HG03025 (cell line): ENCODE measurements around the gene EEFSEC.

Source experiments
- ATAC-seq: cut with Tn5 transposase; IDR thresholded peaks from one replicate; pipeline ENCODE4 v1.9.1; 2021; ENCODE audit warnings: mild to moderate bottlenecking, moderate library complexity; ENCODE audit not compliant: unreplicated experiment, low FRiP score

The EEFSEC gene

GRCh38 chr3:128402998-128403397, 249.7 kb downstream of the EEFSEC start:
- no peak for ATAC-seq

- no peak for ATAC-seq
Measured at GRCh38 chr3:128404276-128405068, 251.2 kb downstream of the EEFSEC start.

- no peak for ATAC-seq
Measured at GRCh38 chr3:128405554-128406277, 252.4 kb downstream of the EEFSEC start.

- ATAC-seq = no peak
Measured at GRCh38 chr3:128407247-128407646, 254.0 kb downstream of the EEFSEC start.

GRCh38 chr3:128408012-128408692, 254.9 kb downstream of the EEFSEC start:
- ATAC-seq = no peak

- ATAC-seq = no peak
Measured at GRCh38 chr3:128408693-128409623, 255.7 kb downstream of the EEFSEC start.

GRCh38 chr3:128409624-128410581, 256.6 kb downstream of the EEFSEC start:
- ATAC-seq = no peak

- no peak for ATAC-seq
Measured at GRCh38 chr3:128410669-128411573, 257.6 kb downstream of the EEFSEC start.

- no peak for ATAC-seq
Measured at GRCh38 chr3:128411574-128412064, 258.3 kb downstream of the EEFSEC start.

- ATAC-seq = no peak
Measured at GRCh38 chr3:128412180-128413002, 259.1 kb downstream of the EEFSEC start.

- no peak for ATAC-seq
Measured at GRCh38 chr3:128413003-128413370, 259.7 kb downstream of the EEFSEC start.

- ATAC-seq = no peak
Measured at GRCh38 chr3:128413413-128414205, 260.3 kb downstream of the EEFSEC start.

- ATAC-seq = no peak
Measured at GRCh38 chr3:128415200-128415772, 262.0 kb downstream of the EEFSEC start.

GRCh38 chr3:128415773-128416577, 262.7 kb downstream of the EEFSEC start:
- no peak for ATAC-seq

- no peak for ATAC-seq
Measured at GRCh38 chr3:128416578-128417211, 263.4 kb downstream of the EEFSEC start.
